A549 (cell line): Measurements from ENCODE around the gene COX7A1. TPM values are rescaled to one million over a fixed set of nuclear protein-coding genes. Genes with fewer than 3 reads are reported as not detected.

ENCODE experiments used
- ATAC-seq, 2 experiments: fragments of 200-7000 bp in 1 of 2; fragments of >200 bp in 1 of 2; cut with Nextera tagmentation in 1 of 2; cut with Tn5 transposase in 1 of 2; 3 replicates each; pipeline versions ENCODE4 v1.8.0 to v1.9.1; 2018 to 2020; ENCODE audit warnings: mild to moderate bottlenecking in 1 of 2, moderate library complexity in 1 of 2
- CTCF ChIA-PET: fragments of 300-600 bp; sonication (Branson Sonifier 250); formaldehyde crosslinking; extraction: SDS; loops from one replicate; lab custom pipeline; 2021; ENCODE audit warnings: antibody characterized with exemption, inconsistent platforms; lab: Yijun Ruan, JAX
- POLR2A ChIA-PET: fragments of 350-600 bp; formaldehyde crosslinking; extraction: SDS; loops from one replicate; lab custom pipeline; 2021; ENCODE audit warnings: antibody characterized with exemption, inconsistent platforms; lab: Yijun Ruan, JAX
- DNase-seq, 2 experiments: peaks; one replicate each; pipeline versions ENCODE4 v3.0.0 to v3.0.0-alpha.2; 2011 to 2016; ENCODE audit warnings: low read depth in 1 of 2, low spot score in 1 of 2
- FAIRE-seq: peaks from 2 replicates; lab custom pipeline; 2011; peaks lifted over from hg19 to GRCh38; lab: Jason Lieb, UNC
- H3K27ac ChIP-seq, 2 experiments: fragments of >200 bp; sonication (Bioruptor Twin); formaldehyde crosslinking; 3 replicates each; pipeline ENCODE4 v1.5.1; 2016 to 2017
- H3K4me1 ChIP-seq: fragments of >200 bp; sonication (Bioruptor Twin); formaldehyde crosslinking; 3 replicates; pipeline ENCODE4 v1.6.1; 2016
- H3K4me2 ChIP-seq: fragments of >200 bp; sonication (Bioruptor Twin); formaldehyde crosslinking; 3 replicates; pipeline ENCODE4 v1.6.1; 2016
- H3K4me3 ChIP-seq: fragments of >200 bp; sonication (Bioruptor Twin); formaldehyde crosslinking; 3 replicates; pipeline ENCODE4 v1.5.1; 2016
- H3K9me3 ChIP-seq: fragments of >200 bp; sonication (Bioruptor Twin); formaldehyde crosslinking; 3 replicates; pipeline ENCODE4 v1.6.1; 2016
- CBX8 ChIP-seq: fragments of 200-600 bp; sonication (generic); IDR thresholded peaks from 2 replicates; pipeline ENCODE4 v1.6.1; 2016
- CHD2 ChIP-seq: fragments of 150-350 bp; IDR thresholded peaks from 2 replicates; pipeline ENCODE4 v1.6.1; 2014; ENCODE audit warnings: low read length; ENCODE audit not compliant: partially characterized antibody
- CHD4 ChIP-seq: fragments of 200-600 bp; sonication (generic); IDR thresholded peaks from 2 replicates; pipeline ENCODE4 v1.6.1; 2016; ENCODE audit warnings: antibody characterized with exemption, mild to moderate bottlenecking, borderline replicate concordance
- EHF ChIP-seq: fragments of 250-450 bp; sonication (Bioruptor Pico); IDR thresholded peaks from 2 replicates; pipeline ENCODE4 v1.5.0; 2020; ENCODE audit warnings: mild to moderate bottlenecking
- GATA3 ChIP-seq: IDR thresholded peaks from 2 replicates; pipeline ENCODE4 v1.6.1; 2012; ENCODE audit warnings: borderline replicate concordance
- HES2 ChIP-seq: fragments of >200 bp; sonication (Bioruptor Twin); formaldehyde crosslinking; IDR thresholded peaks from 2 replicates; pipeline ENCODE4 v1.6.1; 2016
- JUN ChIP-seq, 2 experiments: fragments of >200 bp; sonication (Bioruptor Twin); formaldehyde crosslinking; IDR thresholded peaks; 2 replicates in 1 of 2; 3 replicates in 1 of 2; pipeline ENCODE4 v1.6.1; 2016 to 2017
- JUNB ChIP-seq: fragments of >200 bp; sonication (Bioruptor Twin); formaldehyde crosslinking; IDR thresholded peaks from 2 replicates; pipeline ENCODE4 v1.6.1; 2016
- MAFK ChIP-seq: fragments of 450-650 bp; IDR thresholded peaks from 2 replicates; pipeline ENCODE4 v1.6.1; 2014; ENCODE audit not compliant: partially characterized antibody
- MAX ChIP-seq: IDR thresholded peaks from 2 replicates; pipeline ENCODE4 v1.6.1; 2012
- NFE2L2 ChIP-seq: fragments of 150-350 bp; conservative IDR thresholded peaks from 2 replicates; pipeline ENCODE4 v1.6.1; 2014; ENCODE audit warnings: low read length
- NR3C1 ChIP-seq: fragments of >200 bp; sonication (Bioruptor Twin); formaldehyde crosslinking; IDR thresholded peaks from 3 replicates; pipeline ENCODE4 v1.6.1; 2017
- POLR2AphosphoS2 ChIP-seq: conservative IDR thresholded peaks from 2 replicates; pipeline ENCODE4 v1.6.1; 2012; ENCODE audit warnings: low read length, improper control_type of control experiment, inconsistent platforms
- RAD21 ChIP-seq, 2 experiments: fragments of >200 bp in 1 of 2; sonication (Bioruptor Twin) in 1 of 2; formaldehyde crosslinking in 1 of 2; IDR thresholded peaks in 1 of 2; conservative IDR thresholded peaks in 1 of 2; 2 replicates in 1 of 2; 3 replicates in 1 of 2; pipeline ENCODE4 v1.6.1; 2012 to 2018; ENCODE audit warnings: inconsistent platforms in 1 of 2
- RARB ChIP-seq: fragments of 250-450 bp; sonication (Bioruptor Pico); IDR thresholded peaks from 2 replicates; pipeline ENCODE4 v1.8.0; 2021; ENCODE audit warnings: mild to moderate bottlenecking, moderate library complexity
- RCOR1 ChIP-seq: fragments of 150-350 bp; IDR thresholded peaks from 2 replicates; pipeline ENCODE4 v1.6.1; 2014; ENCODE audit warnings: antibody characterized with exemption, low read length, low read depth
- RNF2 ChIP-seq: fragments of 200-600 bp; sonication (generic); IDR thresholded peaks from 2 replicates; pipeline ENCODE4 v1.6.1; 2016; ENCODE audit warnings: low read depth, mild to moderate bottlenecking, antibody characterized with exemption, moderate library complexity, borderline replicate concordance
- SMC3 ChIP-seq: fragments of >200 bp; sonication (Bioruptor Twin); formaldehyde crosslinking; IDR thresholded peaks from 3 replicates; pipeline ENCODE4 v1.6.1; 2018; ENCODE audit warnings: inconsistent platforms
- SREBF2 ChIP-seq: fragments of 450-650 bp; IDR thresholded peaks from 2 replicates; pipeline ENCODE4 v1.6.1; 2014; ENCODE audit warnings: mild to moderate bottlenecking, moderate library complexity
- TFCP2L1 ChIP-seq: fragments of 250-450 bp; sonication (Bioruptor Pico); IDR thresholded peaks from 2 replicates; pipeline ENCODE4 v1.5.0; 2021; ENCODE audit warnings: mild to moderate bottlenecking
- TP53 ChIP-seq: fragments of 250-450 bp; sonication (Bioruptor Pico); IDR thresholded peaks from 2 replicates; pipeline ENCODE4 v1.5.0; 2021; ENCODE audit warnings: mild to moderate bottlenecking, moderate library complexity
- ZC3H11A ChIP-seq: fragments of 450-650 bp; IDR thresholded peaks from 2 replicates; pipeline ENCODE4 v1.6.1; 2014; ENCODE audit warnings: antibody characterized with exemption, mild to moderate bottlenecking
- WGBS: methylation state at CpG from one replicate; pipeline ENCODE4 v1.1.6; 2017; ENCODE audit errors: missing lambda C conversion rate; 5-methylcytosine and 5-hydroxymethylcytosine counted together
- polyA plus RNA-seq, 4 experiments: library from polyadenylated mRNA; depleted of rRNA in 3 of 4; stranded (reverse); fragments of >200 nt; fragmentation: RNase III in 1 of 4; extraction: RNeasy Plus Mini Kit Qiagen cat#74134 plus additional on column Dnase treatment in 1 of 4; gene quantifications; 2 replicates in 3 of 4; 3 replicates in 1 of 4; pipeline ENCODE4 v1.2.3, GENCODE V29; 2011 to 2017
- TF ChIP-seq, protein P1 (sequence below): IDR thresholded peaks from 2 replicates; pipeline ENCODE4 v1.6.1; 2012; ENCODE audit warnings: low read depth, borderline replicate concordance
- TF ChIP-seq, protein P2 (sequence below): fragments of 250-450 bp; sonication (Bioruptor Pico); IDR thresholded peaks from 2 replicates; pipeline ENCODE4 v1.5.0; 2021; ENCODE audit warnings: mild to moderate bottlenecking, moderate library complexity, borderline replicate concordance
- TF ChIP-seq, protein P3 (sequence below): IDR thresholded peaks from 2 replicates; pipeline ENCODE4 v1.6.1; 2012

COX7A1 gene
- polyA plus RNA-seq, 2 of the 4 experiments (the other 2 are of a cell fraction): not detected

- 95% methylated on average over 17 of the region's 18 CpGs for WGBS
- TF ChIP-seq CHD4 (no peak), CHD2 (no peak), SREBF2 (no peak), RARB (CRISPR knock-in tag) (no peak), HES2 (no peak), MAX (no peak), RNF2 (no peak), RAD21 (conservative IDR thresholded peaks at IDR 0.05 in 1 of 2, IDR thresholded peaks at IDR 0.05 in 1 of 2) (no peak), TFCP2L1 (CRISPR knock-in tag) (no peak), NR3C1 (no peak), TP53 (CRISPR knock-in tag) (no peak)
- TF ChIP-seq, protein P1, sequence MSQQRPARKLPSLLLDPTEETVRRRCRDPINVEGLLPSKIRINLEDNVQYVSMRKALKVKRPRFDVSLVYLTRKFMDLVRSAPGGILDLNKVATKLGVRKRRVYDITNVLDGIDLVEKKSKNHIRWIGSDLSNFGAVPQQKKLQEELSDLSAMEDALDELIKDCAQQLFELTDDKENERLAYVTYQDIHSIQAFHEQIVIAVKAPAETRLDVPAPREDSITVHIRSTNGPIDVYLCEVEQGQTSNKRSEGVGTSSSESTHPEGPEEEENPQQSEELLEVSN: no peak
- TF ChIP-seq, protein P2, sequence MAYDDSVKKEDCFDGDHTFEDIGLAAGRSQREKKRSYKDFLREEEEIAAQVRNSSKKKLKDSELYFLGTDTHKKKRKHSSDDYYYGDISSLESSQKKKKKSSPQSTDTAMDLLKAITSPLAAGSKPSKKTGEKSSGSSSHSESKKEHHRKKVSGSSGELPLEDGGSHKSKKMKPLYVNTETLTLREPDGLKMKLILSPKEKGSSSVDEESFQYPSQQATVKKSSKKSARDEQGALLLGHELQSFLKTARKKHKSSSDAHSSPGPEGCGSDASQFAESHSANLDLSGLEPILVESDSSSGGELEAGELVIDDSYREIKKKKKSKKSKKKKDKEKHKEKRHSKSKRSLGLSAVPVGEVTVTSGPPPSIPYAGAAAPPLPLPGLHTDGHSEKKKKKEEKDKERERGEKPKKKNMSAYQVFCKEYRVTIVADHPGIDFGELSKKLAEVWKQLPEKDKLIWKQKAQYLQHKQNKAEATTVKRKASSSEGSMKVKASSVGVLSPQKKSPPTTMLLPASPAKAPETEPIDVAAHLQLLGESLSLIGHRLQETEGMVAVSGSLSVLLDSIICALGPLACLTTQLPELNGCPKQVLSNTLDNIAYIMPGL: no peak
- TF ChIP-seq, protein P3, sequence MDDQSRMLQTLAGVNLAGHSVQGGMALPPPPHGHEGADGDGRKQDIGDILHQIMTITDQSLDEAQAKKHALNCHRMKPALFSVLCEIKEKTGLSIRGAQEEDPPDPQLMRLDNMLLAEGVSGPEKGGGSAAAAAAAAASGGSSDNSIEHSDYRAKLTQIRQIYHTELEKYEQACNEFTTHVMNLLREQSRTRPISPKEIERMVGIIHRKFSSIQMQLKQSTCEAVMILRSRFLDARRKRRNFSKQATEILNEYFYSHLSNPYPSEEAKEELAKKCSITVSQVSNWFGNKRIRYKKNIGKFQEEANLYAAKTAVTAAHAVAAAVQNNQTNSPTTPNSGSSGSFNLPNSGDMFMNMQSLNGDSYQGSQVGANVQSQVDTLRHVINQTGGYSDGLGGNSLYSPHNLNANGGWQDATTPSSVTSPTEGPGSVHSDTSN: no peak
- CTCF ChIA-PET: interaction anchor here (1.0 to 1.9 kb wide), 4 partner anchors 17 to 61 kb away, joined by 3 to 9 read pairs (median 6); no protein-coding TSS in a partner anchor
- Histone ChIP-seq H3K27ac (no peak overlapping the region), H3K9me3 (no peaks in the 10 kb centered on the region), H3K4me2 (no peak overlapping the region), H3K4me3 (no peak overlapping the region), H3K4me1 (peaks cover 16% of the 10 kb centered on the region)
- no peak for DNase-seq
- no peak for ATAC-seq
- no peak for FAIRE-seq
- POLR2A ChIA-PET: no interaction called here
These were observed 31.3 kb downstream of the COX7A1 start for GRCh38 chr19:36120984-36121358.

GRCh38 chr19:36120092-36120983 is 31.9 kb downstream of the COX7A1 start:
- peaks cover 16% of the 10 kb centered on the region for H3K4me1 ChIP-seq
- no peak overlapping the region for H3K27ac ChIP-seq
- TF ChIP-seq CBX8: no peak
- no peak for TF ChIP-seq JUN (IDR thresholded peaks at IDR 0.05)
- TF ChIP-seq NFE2L2: no peak
- TF ChIP-seq, protein P1: no peak
- no peak for TF ChIP-seq RCOR1
- no peak for TF ChIP-seq CHD2
- no peak for TF ChIP-seq MAFK
- no peak for TF ChIP-seq ZC3H11A
- no peak for TF ChIP-seq GATA3
- no peak for TF ChIP-seq POLR2AphosphoS2
- no peak for TF ChIP-seq NR3C1
- TF ChIP-seq JUNB: no peak
- TF ChIP-seq SREBF2: no peak
- no peak for TF ChIP-seq EHF (CRISPR knock-in tag)
- TF ChIP-seq SMC3: no peak
- ATAC-seq (no peak), DNase-seq (no peak), FAIRE-seq (no peak)
- POLR2A ChIA-PET: interaction anchor here (1.4 kb wide), 1 partner anchor 8 kb away, joined by 6 read pairs; no protein-coding TSS in a partner anchor
- no peak overlapping the region for H3K4me3 ChIP-seq
- H3K9me3 ChIP-seq: no peaks in the 10 kb centered on the region
- H3K4me2 ChIP-seq: no peak overlapping the region
- WGBS: 86% methylated on average over 26 of the region's 26 CpGs
- CTCF ChIA-PET: interaction anchor here (0.5 to 6.5 kb wide), 9 partner anchors 8 to 1611 kb away, joined by 3 to 82 read pairs (median 4); no protein-coding TSS in a partner anchor
